ENCODE measurements around the gene TPTE.
"Not testable (repeated sequence)": the region's sequence is repeated elsewhere in the genome, so short reads cannot be mapped to it uniquely, and the experiment has no call there.

GRCh38 chr21:10547868-10548267 is 26.5 kb downstream of the TPTE start:
- TF ChIP-seq CTCF (conservative IDR thresholded peaks at IDR 0.05; ENCODE audit: low read depth in 2 of 2); EZH2phosphoT487 (IDR thresholded peaks at IDR 0.05; ENCODE audit: unreplicated experiment); NANOG (IDR thresholded peaks at IDR 0.05; ENCODE audit: borderline replicate concordance); EZH2 (IDR thresholded peaks at IDR 0.05; ENCODE audit: low read depth, unreplicated experiment); POLR2AphosphoS5 (IDR thresholded peaks at IDR 0.05; ENCODE audit: low read depth); ZNF114 (CRISPR knock-in tag; IDR thresholded peaks at IDR 0.05); CREB1 (CRISPR knock-in tag; IDR thresholded peaks at IDR 0.05; ENCODE audit: low read depth); REST (IDR thresholded peaks at IDR 0.05; ENCODE audit: unreplicated experiment); JUNB (IDR thresholded peaks at IDR 0.05; ENCODE audit: unreplicated experiment); ETS1 (IDR thresholded peaks at IDR 0.05); ZNF462 (CRISPR knock-in tag; IDR thresholded peaks at IDR 0.05); ZNF331 (CRISPR knock-in tag; IDR thresholded peaks at IDR 0.05; ENCODE audit: low read depth): not testable (repeated sequence)
